Kidney (tissue), 14 donors: Measurements from ENCODE around the gene RABL6. TPM values are rescaled to one million over a fixed set of nuclear protein-coding genes. Genes with fewer than 3 reads are reported as not detected.

Source experiments
- DNase-seq, 5 donors: peaks; one replicate each; pipeline ENCODE4 v3.0.0-alpha.2; 2013 to 2020
- FAIRE-seq: peaks from 2 replicates; lab custom pipeline; 2012; peaks lifted over from hg19 to GRCh38; lab: Jason Lieb, UNC
- H3K27ac ChIP-seq, 2 donors: one replicate each; pipeline ENCODE4 v1.7.0; 2013; ENCODE audit warnings: low read depth in 2 of 2, low read length in 2 of 2, inconsistent platforms in 1 of 2
- H3K27me3 ChIP-seq: one replicate; pipeline ENCODE4 v1.7.1; 2013; ENCODE audit warnings: low read length, inconsistent platforms; ENCODE audit not compliant: control insufficient read depth, insufficient read depth
- H3K36me3 ChIP-seq, 3 donors: one replicate each; pipeline versions ENCODE4 v1.7.0 to v1.7.1; 2013; ENCODE audit warnings: low read length in 3 of 3, control low read depth in 1 of 3, inconsistent platforms in 1 of 3; ENCODE audit not compliant: insufficient read depth in 3 of 3, control insufficient read depth in 2 of 3
- H3K4me1 ChIP-seq, 3 donors: one replicate each; pipeline versions ENCODE4 v1.7.0 to v1.7.1; 2013; ENCODE audit warnings: low read length in 3 of 3, inconsistent platforms in 1 of 3, low read depth in 1 of 3; ENCODE audit not compliant: control insufficient read depth in 2 of 3, insufficient read depth in 2 of 3
- H3K4me3 ChIP-seq, 3 donors: one replicate each; pipeline versions ENCODE4 v1.7.0 to v1.8.1; 2013; ENCODE audit warnings: low read length in 3 of 3, control low read depth in 1 of 3, inconsistent platforms in 1 of 3
- H3K9ac ChIP-seq, 3 donors: one replicate each; pipeline versions ENCODE4 v1.7.0 to v1.7.1; 2013; ENCODE audit warnings: low read length in 3 of 3, control low read depth in 1 of 3, inconsistent platforms in 1 of 3
- H3K9me3 ChIP-seq, 3 donors: one replicate each; pipeline versions ENCODE4 v1.7.0 to v1.7.1; 2013; ENCODE audit warnings: low read length in 3 of 3, control low read depth in 1 of 3, inconsistent platforms in 1 of 3; ENCODE audit not compliant: control insufficient read depth in 2 of 3, insufficient read depth in 1 of 3
- intact Hi-C: fragments of 100-400 bp; cut with DNase I; formaldehyde crosslinking; loops from one replicate; pipeline ENCODE4 v1.11.1; 2022
- polyA plus RNA-seq: library from polyadenylated mRNA; stranded (reverse); fragments of 350-450 nt; fragmentation: Illumina TruSeq; extraction: RNeasy Lipid Tissue Mini Kit (QIAGEN cat#74804); gene quantifications from one replicate; pipeline ENCODE4 v1.2.3, GENCODE V29; 2014; ENCODE audit warnings: low read depth, low replicate concordance; ENCODE audit not compliant: insufficient read depth
- total RNA-seq: library from RNA; stranded (reverse); fragmentation: NEBNext Ultra II Directional; extraction: Animal tissue kit (Norgen Biotek cat#: 25700); gene quantifications from one replicate; pipeline ENCODE4 v1.2.1, GENCODE V29; 2021
- TF ChIP-seq, protein P1 (sequence below): IDR thresholded peaks from 3 replicates; pipeline ENCODE4 v1.5.1; 2012; ENCODE audit warnings: mild to moderate bottlenecking, moderate library complexity, borderline replicate concordance; ENCODE audit not compliant: insufficient read depth; ENCODE audit errors: extremely low read depth
- donor health status: control.
- donor health status: control.
- donor health status: control.
- donor health status: control.
- donor health status: control.
- donor health status: DM: yes; HTN: yes; CAD: no.
- donor health status: Normal renal cell carcinoma (clear cell type).

RABL6 gene
- total and polyA plus RNA-seq, 2 donors from 2014 or later = 60.4 to 70.3 TPM

GRCh38 chr9:136820971-136821825 is 13.4 kb downstream of the RABL6 start:
- FAIRE-seq (no peak), DNase-seq (peak in 3 of 5 donors; percentile 50 to 69 (median 66))
- Histone ChIP-seq H3K9ac (no peak overlapping the region), H3K9me3 (no peaks in the 10 kb centered on the region), H3K36me3 (peaks cover 0 to 3% (median 0%) of the 10 kb centered on the region in 3 donors), H3K27ac (no peak overlapping the region), H3K27me3 (no peaks in the 10 kb centered on the region), H3K4me1 (peaks cover 0 to 4% (median 0%) of the 10 kb centered on the region in 3 donors), H3K4me3 (peak overlapping the region in 1 of 3 donors; percentile 32)
- intact Hi-C loops = no loop called here
- TF ChIP-seq, protein P1, sequence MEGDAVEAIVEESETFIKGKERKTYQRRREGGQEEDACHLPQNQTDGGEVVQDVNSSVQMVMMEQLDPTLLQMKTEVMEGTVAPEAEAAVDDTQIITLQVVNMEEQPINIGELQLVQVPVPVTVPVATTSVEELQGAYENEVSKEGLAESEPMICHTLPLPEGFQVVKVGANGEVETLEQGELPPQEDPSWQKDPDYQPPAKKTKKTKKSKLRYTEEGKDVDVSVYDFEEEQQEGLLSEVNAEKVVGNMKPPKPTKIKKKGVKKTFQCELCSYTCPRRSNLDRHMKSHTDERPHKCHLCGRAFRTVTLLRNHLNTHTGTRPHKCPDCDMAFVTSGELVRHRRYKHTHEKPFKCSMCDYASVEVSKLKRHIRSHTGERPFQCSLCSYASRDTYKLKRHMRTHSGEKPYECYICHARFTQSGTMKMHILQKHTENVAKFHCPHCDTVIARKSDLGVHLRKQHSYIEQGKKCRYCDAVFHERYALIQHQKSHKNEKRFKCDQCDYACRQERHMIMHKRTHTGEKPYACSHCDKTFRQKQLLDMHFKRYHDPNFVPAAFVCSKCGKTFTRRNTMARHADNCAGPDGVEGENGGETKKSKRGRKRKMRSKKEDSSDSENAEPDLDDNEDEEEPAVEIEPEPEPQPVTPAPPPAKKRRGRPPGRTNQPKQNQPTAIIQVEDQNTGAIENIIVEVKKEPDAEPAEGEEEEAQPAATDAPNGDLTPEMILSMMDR = no peak

- intact Hi-C loops = no loop called here
- Histone ChIP-seq H3K27ac (no peak overlapping the region), H3K9ac (no peak overlapping the region), H3K4me3 (no peak overlapping the region), H3K27me3 (no peaks in the 10 kb centered on the region), H3K9me3 (no peaks in the 10 kb centered on the region), H3K4me1 (peaks cover 0 to 4% (median 0%) of the 10 kb centered on the region in 3 donors), H3K36me3 (peaks cover 0 to 3% (median 0%) of the 10 kb centered on the region in 3 donors)
- DNase-seq = peak in 1 of 5 donors; percentile 68
- TF ChIP-seq, protein P1 = no peak
- FAIRE-seq = no peak
Observed at GRCh38 chr9:136821826-136822544, 14.2 kb downstream of the RABL6 start.

- Histone ChIP-seq H3K27me3 (no peaks in the 10 kb centered on the region), H3K27ac (no peak overlapping the region), H3K9me3 (no peaks in the 10 kb centered on the region), H3K9ac (no peak overlapping the region), H3K4me1 (peaks cover 0 to 4% (median 0%) of the 10 kb centered on the region in 3 donors), H3K36me3 (peaks cover 0 to 4% (median 3%) of the 10 kb centered on the region in 3 donors), H3K4me3 (no peak overlapping the region)
- DNase-seq = peak in 1 of 5 donors; percentile 55
- TF ChIP-seq, protein P1 = no peak
- intact Hi-C loops = no loop called here
- FAIRE-seq = no peak
Observed at GRCh38 chr9:136823136-136824046, 15.6 kb downstream of the RABL6 start.
